Activated naive CD4-positive, alpha-beta T cell treated with Interleukin-2 at 50 U/mL for 16 hours (primary cell): ENCODE data around the gene FEN1.

Source experiments
- DNase-seq: peaks from one replicate; pipeline ENCODE4 v3.0.0-alpha.2; 2020

FEN1 gene

GRCh38 chr11:61792310-61793082 lies at the start of gene FEN1, which contains the start of gene TMEM258:
FEN1 (plus strand) TSS chr11:61792911; CDS start chr11:61795362, 2,451 bp downstream.
TMEM258 (minus strand) TSS chr11:61792599; CDS start chr11:61792558, 41 bp downstream.
- peak; percentile 88 for DNase-seq

- DNase-seq, result no peak
Observed at GRCh38 chr11:61743486-61744095, 49.1 kb upstream of the FEN1 start.

GRCh38 chr11:61744181-61744580 lies 48.5 kb upstream of the FEN1 start:
- no peak for DNase-seq

GRCh38 chr11:61744609-61745156 lies 48.0 kb upstream of the FEN1 start:
- DNase-seq, result no peak

GRCh38 chr11:61745781-61746441 lies 46.8 kb upstream of the FEN1 start:
- DNase-seq, result no peak

GRCh38 chr11:61746442-61747191 lies 46.1 kb upstream of the FEN1 start:
- DNase-seq, result no peak

- peak; percentile 37 for DNase-seq
Observed at GRCh38 chr11:61747192-61747966, 45.3 kb upstream of the FEN1 start.

GRCh38 chr11:61747967-61748285 lies 44.8 kb upstream of the FEN1 start:
- DNase-seq, result no peak

- no peak for DNase-seq
Observed at GRCh38 chr11:61749591-61750217, 43.0 kb upstream of the FEN1 start.

- no peak for DNase-seq
Observed at GRCh38 chr11:61750631-61751273, 42.0 kb upstream of the FEN1 start.

GRCh38 chr11:61751384-61751783 lies 41.3 kb upstream of the FEN1 start:
- no peak for DNase-seq

- peak; percentile 67 for DNase-seq
Observed at GRCh38 chr11:61752117-61752924, 40.4 kb upstream of the FEN1 start, which contains the start of gene MYRF. MYRF (plus strand) TSS chr11:61752636; CDS start chr11:61752745, 109 bp downstream.

GRCh38 chr11:61752925-61753521 lies 39.7 kb upstream of the FEN1 start:
- no peak for DNase-seq

- no peak for DNase-seq
Observed at GRCh38 chr11:61753672-61754071, 39.0 kb upstream of the FEN1 start.

GRCh38 chr11:61754534-61755482 lies 37.9 kb upstream of the FEN1 start:
- no peak for DNase-seq

GRCh38 chr11:61756147-61756451 lies 36.6 kb upstream of the FEN1 start:
- no peak for DNase-seq

GRCh38 chr11:61756452-61757212 lies 36.1 kb upstream of the FEN1 start:
- peak; percentile 16 for DNase-seq
